ENCODE data around the gene GPR78. TPM values are rescaled to one million over a fixed set of nuclear protein-coding genes. Genes with fewer than 3 reads are reported as not detected.

Gene GPR78
- total RNA-seq, 2 donors from 2014 or later = 0.06 TPM; not detected in 1

DNA sequence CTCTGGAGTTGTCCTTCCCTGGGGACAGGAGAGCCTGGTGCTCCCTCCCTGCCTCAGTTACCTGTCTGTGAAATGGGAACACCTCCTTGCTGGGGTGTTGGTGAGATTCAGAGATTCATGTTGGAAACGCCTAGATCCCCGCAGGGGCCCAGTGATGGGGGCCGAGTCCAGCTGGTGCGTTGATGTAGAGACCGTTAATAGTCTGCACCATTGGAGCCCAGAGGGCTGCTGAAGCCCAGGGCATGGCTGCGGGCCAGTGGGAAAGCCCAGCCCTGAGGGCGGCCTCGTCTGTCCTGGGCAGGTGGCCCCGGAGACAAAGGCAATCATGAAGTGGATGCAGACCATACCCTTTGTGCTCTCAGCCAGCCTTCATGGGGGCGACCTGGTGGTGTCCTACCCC, 26.8 kb downstream of the GPR78 start:
- ATAC-seq (no peak), DNase-seq (no peak)
- intact Hi-C loops (cut with DNase I) = loop anchor here (10.0 kb wide), 1 partner anchor 308 kb away; no protein-coding TSS in a partner anchor

- DNase-seq (no peak), ATAC-seq (no peak)
- intact Hi-C loops (cut with DNase I) = loop anchor here (10.0 kb wide), 1 partner anchor 307 kb away; no protein-coding TSS in a partner anchor
Measured at GRCh38 chr4:8607603-8608481, 27.6 kb downstream of the GPR78 start.

DNA sequence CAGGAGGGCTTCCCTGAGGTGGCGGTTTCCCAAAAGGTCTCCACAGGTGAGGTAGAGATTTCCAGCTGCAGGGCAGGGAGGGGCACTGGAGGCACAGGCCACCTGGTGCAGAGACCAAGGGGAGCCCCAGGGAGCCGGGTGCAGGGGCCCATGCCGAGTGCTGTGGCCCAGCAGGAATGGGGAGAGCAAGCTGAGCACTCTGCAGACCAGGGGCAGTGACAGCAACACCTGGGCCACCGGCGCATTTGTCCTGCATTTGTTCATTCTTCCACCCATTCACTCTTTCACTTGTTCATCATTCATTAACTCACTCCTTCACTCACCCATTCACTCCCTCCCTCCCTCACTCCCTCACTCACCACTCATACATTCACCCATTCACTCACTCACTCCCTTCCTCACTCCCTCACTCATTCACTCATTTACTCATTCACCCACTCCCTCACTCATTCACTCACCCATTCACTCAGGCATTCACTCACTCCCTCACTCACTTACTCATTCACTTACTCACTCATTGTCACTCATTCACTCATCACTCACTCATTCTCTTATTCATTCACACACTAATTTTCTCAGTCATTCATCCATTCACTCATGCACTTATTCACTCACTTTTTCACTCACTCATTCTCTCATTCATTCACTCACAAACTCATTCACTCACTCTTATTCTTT, 28.7 kb downstream of the GPR78 start:
- intact Hi-C loops (cut with DNase I) = loop anchor here (10.0 kb wide), 1 partner anchor 306 kb away; no protein-coding TSS in a partner anchor
- ATAC-seq (no peak), DNase-seq (no peak)

DNA sequence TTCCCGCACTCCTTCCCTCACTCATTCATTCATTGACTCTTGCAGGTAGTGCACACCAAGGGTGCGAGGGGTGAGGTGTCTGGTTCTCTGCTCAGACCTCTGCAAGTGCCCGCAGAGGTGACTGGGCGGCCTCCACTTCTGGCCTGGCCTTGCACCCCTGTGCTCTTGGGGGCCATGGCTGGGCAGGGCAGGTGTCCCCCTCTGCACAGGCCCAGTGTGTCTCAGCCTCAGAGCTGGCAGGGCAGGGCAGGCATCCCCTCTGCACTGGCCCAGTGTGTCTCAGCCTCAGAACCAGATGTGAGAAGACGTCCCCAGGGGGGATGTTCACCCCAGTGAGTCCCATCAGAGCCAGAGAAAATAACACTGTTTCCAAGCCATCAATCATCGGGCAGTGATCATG, 29.2 kb downstream of the GPR78 start:
- no peak for DNase-seq
- intact Hi-C loops (cut with DNase I) = loop anchor here (10.0 kb wide), 1 partner anchor 305 kb away; no protein-coding TSS in a partner anchor
- ATAC-seq = no peak

DNA sequence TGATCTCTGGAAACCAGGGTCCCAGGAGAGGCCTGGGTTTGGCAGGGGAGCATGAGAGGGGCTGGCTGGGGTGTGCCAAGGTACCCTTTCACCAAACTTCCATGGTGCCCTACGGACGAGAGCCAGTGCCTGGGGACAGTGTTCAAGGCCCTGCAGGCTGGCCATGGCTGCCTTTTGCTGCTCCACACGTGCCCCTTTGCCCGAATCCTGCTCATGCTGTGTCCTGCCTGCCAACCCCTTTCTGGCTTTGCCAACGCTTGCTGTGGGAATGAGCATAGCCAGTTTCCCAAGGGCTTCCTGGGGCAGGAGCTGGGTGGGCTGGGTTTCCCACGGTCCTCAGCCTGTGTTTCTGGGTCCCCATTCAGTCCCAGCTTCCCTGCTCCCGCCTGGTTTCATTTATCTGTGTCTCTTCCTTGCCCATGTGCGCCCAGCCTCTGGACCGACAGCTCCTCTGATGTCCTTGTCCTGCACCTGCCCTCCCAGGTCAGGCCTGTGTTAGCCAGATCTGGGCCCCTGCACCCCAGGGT, 29.7 kb downstream of the GPR78 start:
- intact Hi-C loops (cut with DNase I) = loop anchor here (10.0 kb wide), 1 partner anchor 305 kb away; no protein-coding TSS in a partner anchor
- no peak for DNase-seq
- ATAC-seq = peak in 1 of 2 donors; percentile 51

- ATAC-seq (peak in 1 of 2 donors; percentile 61), DNase-seq (peak; percentile 40)
- intact Hi-C loops (cut with DNase I) = no loop called here
Measured at GRCh38 chr4:8610858-8611616, 30.8 kb downstream of the GPR78 start.

DNA sequence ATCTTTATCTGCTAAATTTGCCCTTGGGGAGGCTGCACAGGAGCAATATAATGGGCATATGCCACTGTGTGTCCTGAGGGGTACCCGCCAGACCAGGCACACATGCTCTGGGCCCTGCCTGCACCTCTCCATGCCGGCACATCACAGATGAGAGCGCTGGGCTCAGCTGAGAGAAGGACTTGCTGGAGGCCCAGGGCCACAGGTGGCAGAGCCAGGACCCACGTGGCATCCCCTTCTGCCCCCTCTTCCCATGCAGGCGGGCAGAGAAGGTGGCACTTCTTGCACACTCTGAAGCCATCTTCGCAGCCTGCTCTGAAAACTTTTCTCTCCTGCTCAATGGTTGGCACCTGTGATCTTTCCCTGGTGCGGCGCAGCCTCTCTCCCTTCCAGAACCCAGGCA, 32.5 kb downstream of the GPR78 start:
- intact Hi-C loops (cut with DNase I) = no loop called here
- ATAC-seq = no peak
- DNase-seq = no peak

DNA sequence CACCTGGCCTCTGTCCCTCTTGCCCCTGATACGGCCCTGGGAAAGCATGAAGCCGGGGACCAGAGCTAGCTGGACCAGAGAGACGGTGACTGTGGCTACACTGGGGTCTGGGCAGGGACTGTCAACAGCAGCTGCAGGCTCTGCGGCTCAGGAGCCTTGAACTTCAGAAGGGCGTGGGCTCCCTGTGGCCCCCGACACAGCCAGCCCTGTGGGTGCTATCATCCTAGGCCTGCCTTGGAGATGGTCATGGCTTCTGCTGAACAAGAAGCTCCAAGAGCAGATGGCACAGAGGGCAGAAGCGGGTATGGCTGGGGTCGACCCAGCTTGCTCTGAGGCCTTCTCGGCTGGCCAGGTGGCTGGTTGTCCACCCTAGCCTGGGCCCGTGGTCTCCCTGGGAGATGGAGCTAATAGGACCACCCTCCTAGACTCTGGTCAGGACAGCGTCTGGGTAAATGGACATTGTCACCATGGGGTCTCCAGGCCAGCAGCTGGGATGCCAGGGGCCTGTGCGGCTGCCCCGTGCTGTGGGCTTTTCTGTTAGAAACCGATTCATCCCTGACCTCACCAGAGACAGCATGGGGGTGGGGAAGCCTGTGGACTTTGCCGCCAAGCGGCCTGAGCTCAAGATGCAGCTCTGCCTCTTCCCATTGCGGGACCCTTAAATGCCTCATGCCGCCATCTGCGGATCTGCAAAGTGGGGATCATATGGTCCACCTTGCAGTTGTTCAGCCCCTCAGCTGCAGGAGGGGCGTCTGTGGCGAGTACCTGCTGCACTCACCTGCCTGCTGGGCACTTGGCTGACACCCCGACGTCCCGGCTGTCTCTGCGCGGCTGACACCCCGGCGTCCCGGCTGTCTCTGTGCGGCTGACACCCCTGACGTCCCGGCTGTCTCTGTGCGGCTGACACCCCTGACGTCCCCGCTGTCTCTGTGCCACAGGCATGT, 33.5 kb downstream of the GPR78 start:
- ATAC-seq (no peak), DNase-seq (peak; percentile 11)
- intact Hi-C loops (cut with DNase I) = no loop called here

DNA sequence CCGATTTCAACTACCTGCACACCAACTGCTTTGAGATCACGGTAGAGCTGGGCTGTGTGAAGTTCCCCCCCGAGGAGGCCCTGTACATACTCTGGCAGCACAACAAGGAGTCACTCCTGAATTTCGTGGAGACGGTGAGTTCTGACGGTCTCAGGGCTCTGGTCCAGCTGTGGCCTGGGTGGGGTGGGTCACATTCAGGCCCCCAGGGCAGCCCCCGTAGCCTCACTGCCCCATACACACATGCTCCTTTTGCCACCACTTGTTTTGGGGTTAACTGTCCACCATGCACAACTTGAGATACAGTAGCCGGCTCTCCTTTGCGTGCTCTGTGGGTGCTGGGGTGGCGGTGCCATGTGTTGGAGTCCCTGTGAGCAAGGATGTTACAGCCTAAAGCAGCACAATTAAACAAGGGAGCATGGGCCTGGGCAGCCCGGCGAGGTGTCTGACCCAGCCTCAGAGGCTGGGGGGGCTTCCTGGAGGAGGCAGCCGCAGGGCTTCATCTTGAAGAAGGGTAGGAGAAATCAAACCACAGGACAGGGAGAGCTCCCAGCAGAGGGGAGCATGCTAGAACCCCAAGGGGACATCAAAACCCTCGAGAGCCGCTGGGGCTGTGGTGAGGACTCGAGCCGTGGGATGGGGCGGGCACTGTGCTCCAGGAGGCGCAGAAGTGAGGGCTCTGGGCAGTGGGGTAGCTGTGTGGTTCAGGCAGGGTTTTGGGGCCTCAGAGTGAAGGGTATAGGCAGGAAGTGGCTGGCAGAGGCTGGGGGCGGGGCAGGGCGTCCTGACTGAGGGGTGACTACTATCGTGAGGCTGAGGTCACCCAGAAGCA, 34.4 kb downstream of the GPR78 start:
- intact Hi-C loops (cut with DNase I) = no loop called here
- DNase-seq (peak; percentile 15), ATAC-seq (no peak)

- intact Hi-C loops (cut with DNase I) = no loop called here
- DNase-seq (peak; percentile 4), ATAC-seq (no peak)
Measured at GRCh38 chr4:8615366-8615765, 35.2 kb downstream of the GPR78 start.

DNA sequence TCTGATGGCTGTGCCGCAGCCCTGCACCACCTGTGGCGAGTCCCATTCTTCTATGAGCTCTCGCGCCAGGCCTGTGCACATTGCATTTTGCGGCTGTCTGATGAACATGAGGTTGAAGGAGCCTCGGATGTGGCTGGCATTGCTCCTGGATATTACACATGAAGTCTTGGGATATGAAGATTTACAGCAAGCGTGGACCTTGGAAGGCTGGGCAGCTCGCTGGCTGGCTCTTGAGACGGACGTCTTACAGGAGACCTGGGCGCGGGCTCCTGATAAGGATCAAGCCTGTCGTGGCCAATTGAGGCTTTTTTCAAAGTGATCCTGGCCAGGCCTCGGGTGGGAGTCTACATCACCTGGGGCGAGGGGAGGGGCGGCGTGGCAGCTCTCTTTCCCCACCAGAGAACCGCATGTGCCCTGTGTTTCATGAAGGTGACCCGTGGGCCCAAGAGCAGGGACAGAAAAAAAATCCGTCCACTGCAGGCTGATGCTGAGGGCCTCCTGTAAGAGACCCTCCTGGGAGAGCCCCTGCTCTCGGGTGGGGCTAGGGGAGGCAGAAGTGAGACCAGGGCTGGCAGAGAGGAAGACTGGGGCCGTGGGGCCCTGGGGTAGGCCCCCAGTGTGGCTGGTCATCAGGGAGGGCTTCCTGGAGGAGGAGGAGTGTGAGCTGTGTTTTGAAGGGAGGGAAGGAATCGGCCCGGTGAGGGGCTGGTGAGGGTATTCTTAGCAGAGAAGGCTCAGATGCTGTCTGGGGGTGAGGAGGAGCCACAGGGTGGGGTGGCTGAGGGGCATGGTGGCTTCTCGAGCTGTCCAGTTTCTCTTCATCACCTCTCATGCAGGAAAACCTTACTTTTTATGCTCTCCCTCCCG, 36.0 kb downstream of the GPR78 start:
- intact Hi-C loops (cut with DNase I) = no loop called here
- DNase-seq (peak; percentile 16), ATAC-seq (no peak)

- ATAC-seq = no peak
- intact Hi-C loops (cut with DNase I) = no loop called here
Measured at GRCh38 chr4:8616831-8617230, 36.6 kb downstream of the GPR78 start.

DNA sequence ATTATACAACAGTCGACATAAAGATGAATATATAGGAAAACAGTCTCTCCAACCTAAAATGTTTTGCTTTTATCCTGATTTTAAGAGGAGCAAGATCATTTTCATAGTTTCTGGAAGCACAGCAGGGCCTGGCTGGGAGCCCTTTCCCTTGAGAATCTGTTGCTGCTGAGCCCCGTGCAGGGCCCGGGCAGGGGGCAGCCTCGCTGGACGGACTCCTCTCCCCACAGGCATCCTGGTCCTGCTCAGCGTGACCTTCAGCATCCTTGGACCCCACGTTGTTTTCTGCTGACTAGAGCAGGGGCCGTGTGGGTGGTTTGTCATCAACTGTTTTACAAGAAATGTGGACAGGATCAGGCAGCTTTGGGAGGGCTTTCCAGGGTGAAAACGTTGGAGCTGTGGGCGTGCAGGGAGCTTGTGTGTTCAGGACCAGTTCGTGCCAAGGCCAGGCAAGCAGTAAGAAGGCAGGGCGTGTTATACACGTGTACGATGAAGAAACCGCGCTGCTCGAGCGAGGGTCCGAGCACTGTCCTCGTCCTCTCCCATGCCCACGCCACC, 37.4 kb downstream of the GPR78 start:
- peak; percentile 16 for DNase-seq
- intact Hi-C loops (cut with DNase I) = no loop called here
- no peak for ATAC-seq

More at GRCh38 chr4:8616831-8617230, 36.6 kb downstream of the GPR78 start:
- peak; percentile 6 for DNase-seq

- intact Hi-C loops (cut with DNase I) = no loop called here
- ATAC-seq = no peak
- peak; percentile 4 for DNase-seq
Measured at GRCh38 chr4:8618421-8618820, 38.2 kb downstream of the GPR78 start.

GRCh38 chr4:8618961-8619720, 38.9 kb downstream of the GPR78 start:
- DNase-seq (peak; percentile 14), ATAC-seq (no peak)
- intact Hi-C loops (cut with DNase I) = no loop called here
